ENCODE measurements around the gene SLC18B1.

Gene SLC18B1

GRCh38 chr6:132797951-132798868 is at the start of gene SLC18B1:
Gene SLC18B1, minus strand, starts transcription at chr6:132798637. Its CDS starts 181 bp downstream, at chr6:132798456.
- DNase-seq, result peak in 1 of 2 experiments; percentile 18

DNA sequence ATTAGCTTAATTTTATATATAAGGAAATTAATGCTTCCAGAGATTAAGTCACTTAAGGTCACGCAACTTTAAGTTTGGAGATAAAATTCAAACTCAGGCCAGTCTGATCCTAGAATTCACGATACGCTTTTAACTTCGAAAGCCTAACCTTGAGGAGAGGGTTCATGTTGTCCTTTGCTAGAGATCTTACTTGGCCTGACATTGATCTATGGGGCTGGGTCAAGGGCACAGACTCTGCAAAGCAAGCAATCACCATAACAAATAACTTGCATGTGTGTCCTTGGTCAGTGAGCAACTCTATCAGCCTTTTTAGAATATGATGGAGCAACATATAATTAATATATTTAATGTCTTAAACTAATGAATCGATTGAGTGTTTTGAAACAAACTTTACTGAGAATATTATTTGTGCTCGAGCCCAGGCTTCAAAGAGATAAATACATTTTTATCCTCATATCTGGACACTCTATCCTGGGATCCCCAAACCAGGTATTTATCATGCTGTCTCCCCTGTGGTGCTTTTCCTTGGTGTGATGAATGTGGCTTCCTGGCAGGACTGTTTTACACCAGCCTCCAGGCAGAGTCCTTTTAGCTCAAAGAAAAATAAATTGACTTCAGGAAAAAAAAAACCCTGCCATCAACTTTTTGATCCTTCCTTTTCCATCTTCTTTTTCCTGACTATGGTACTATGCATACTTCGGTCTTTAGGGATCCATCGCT is 45.0 kb upstream of the SLC18B1 start:
- no peak for DNase-seq

- DNase-seq, result no peak
Measured at GRCh38 chr6:132841966-132842365, 43.5 kb upstream of the SLC18B1 start.

- no peak for DNase-seq
Measured at GRCh38 chr6:132832891-132833290, 34.5 kb upstream of the SLC18B1 start.

- peak; percentile 13 to 14 for DNase-seq
Measured at GRCh38 chr6:132830334-132830751, 31.9 kb upstream of the SLC18B1 start.

DNA sequence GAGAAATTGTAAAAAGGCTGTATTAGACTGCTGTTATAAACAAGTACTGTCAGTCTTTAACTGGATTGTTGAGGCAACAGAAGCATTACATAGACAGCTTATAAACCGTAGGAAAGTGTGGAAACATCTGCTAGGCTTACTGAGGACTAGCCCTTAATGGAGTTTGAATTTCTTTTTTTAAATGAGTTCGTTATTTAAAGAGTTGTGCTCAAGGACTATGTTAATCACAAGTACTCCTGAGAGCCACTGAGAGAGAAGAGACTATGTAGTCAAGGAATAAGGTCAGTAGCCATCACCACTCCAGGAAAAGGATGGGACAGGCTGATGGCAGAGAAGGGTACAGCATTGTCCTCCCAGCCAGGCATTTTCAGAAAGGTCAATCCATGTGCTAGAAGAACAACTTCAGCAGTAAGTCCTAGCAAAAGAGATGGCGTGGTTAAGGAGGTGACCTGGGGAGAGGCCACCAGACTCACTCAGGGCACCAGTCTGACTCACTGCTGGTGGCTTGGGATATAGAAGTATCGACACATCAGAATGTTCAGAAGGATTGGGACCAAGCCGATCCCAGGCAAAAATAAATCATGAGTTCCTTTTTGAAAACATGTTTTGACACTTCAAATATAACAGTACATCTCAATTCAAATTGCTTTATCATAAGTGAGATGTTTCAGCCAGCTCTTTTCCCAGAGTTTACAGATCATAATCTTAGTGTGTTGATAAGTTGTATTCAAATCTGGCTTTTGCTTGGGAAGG is 22.4 kb upstream of the SLC18B1 start:
- DNase-seq, result no peak

DNA sequence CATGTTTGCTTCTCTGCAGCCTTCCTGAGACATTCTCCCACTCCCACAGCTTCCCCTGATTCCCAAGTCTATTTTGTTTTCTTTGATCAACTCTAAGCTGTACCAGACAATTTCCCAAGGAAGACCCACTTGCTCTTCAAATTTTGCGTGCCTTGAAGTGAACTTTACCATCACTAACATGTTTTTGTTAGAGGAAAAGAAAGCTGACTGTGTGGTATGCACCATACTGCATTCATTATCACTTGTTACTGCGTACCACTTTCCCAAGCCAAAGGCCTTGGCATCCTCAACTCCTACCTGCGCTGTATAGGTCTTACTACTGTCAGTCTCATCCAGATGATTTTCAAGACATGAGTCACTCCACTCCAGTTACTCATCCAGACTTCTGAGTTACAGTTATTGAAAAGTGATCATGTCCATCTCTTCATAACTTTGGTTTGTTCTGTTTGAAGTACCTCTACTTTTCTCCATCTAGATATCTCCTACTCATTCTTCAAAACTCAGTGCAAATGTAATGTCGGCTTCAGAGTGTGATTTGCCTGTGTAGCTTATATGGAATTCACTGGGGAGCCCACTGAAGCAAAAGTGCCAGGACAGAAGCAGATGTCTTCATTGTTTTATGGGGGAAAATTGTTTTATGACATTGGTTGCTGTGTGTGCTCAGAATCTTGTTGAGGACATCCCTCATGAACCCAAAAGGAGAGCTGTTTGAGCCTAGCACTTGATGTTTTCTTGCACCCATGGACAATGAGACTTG is 21.1 kb upstream of the SLC18B1 start:
- peak in 1 of 2 experiments; percentile 3 for DNase-seq

GRCh38 chr6:132818404-132819359 is 20.2 kb upstream of the SLC18B1 start:
- no peak for DNase-seq

- DNase-seq, result no peak
Measured at GRCh38 chr6:132817554-132818403, 19.3 kb upstream of the SLC18B1 start.

DNA sequence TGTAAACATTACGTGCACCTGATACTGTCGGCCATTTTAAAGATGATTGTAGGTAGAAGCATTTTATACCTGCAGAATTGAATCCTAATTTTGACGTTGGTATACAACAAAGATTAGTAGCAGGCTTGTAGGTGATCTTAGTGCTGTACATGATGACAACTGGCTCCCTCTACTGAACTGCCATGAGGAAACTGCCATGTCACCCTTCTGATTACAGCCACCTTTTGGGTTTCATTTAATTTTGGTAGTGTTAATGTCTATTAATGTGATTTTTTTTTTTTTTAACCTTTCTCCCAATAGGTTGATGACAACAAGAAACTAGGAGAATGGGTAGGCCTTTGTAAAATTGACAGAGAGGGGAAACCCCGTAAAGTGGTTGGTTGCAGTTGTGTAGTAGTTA is 18.2 kb upstream of the SLC18B1 start:
- no peak for DNase-seq

GRCh38 chr6:132814716-132815570 is 16.5 kb upstream of the SLC18B1 start:
- no peak for DNase-seq

GRCh38 chr6:132813173-132813856 is 14.9 kb upstream of the SLC18B1 start:
- peak; percentile 51 to 55 for DNase-seq

DNA sequence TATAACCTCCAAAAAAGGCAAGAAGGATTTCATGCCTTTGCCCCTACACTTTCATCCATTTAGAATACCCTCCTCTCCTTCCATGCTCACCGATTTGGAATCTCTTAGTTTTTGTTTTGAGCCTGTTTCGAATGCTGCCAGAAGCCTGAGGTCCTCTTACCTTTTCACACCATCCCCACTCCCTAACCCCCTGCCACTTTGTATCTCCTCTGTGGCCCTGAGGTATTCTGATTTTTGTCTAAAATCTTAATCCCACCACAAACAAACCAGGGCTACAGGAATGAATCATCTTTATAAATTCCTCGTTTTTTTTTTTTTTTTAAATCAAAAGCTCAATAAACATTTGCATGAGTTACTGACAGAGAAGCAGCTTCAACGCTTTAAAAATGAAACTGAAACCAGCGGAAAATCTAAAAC is 14.3 kb upstream of the SLC18B1 start:
- DNase-seq, result peak in 1 of 2 experiments; percentile 38

DNA sequence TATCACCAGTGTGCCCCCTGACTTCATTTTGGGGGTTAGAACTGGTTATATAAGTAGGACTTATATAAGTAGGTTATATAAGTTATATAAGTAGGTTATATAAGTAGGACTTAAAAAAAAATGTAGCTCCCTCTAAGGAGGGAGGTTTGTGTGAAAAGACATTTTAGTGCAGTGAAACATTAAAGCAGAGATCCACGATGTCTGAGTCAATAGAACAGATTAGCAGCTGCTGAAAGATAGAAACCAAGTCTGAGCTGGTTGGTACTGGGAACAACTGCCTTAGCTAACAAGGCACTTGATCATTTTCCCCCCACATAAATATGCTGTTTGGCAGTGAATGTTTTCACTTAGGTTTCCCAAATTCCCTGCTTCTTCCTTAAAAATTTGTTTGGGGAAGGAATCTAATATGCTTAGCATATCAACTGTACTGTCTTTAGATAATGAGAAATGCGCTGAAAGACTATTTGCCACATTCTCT is 13.9 kb upstream of the SLC18B1 start:
- peak; percentile 34 to 38 for DNase-seq

DNA sequence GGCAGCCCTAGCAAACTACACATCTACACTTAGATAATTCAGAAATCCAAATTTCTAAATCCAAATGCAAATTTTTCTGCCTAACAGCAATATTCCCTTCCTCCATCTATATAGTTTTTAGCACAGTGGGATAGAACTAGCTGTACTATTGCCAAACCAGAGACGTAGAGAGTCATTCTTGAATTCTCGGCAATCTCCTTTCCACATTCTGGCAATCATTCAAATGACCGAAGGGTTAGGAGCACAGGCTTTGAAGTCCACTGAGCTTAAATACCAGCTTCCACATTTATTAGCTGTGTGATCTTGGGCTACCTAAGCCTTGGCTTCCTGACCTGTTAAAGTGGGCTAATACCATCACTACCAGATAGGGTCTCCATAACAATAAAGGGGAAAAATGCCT is 12.8 kb upstream of the SLC18B1 start:
- DNase-seq, result no peak

GRCh38 chr6:132805548-132805947 is 7.1 kb upstream of the SLC18B1 start:
- no peak for DNase-seq

DNA sequence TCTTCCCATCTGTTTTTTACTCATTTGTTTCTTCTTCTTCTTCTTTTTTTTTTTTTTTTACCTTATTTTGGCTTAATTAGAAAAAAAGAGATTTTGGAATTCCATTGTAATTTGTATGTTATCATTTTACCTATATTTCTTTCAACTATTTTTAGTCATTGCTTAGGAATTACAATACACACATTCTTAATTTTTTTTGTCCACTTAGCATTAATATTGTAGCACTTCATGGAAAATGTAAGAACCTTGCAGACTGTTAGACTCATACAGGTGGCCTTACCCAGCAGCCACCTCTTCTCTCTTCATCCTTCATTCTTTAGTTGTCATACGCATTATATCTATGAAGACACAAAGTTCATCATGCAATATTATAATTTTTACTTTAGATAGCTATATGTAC is 5.8 kb upstream of the SLC18B1 start:
- DNase-seq, result no peak

GRCh38 chr6:132800656-132801055 is 2.2 kb upstream of the SLC18B1 start:
- no peak for DNase-seq

Data from AML-193 (cell line).